Activated T-helper 2 cell treated with anti-CD3 and anti-CD28 coated beads, Interferon-gamma antibody, Interleukin-2, Interleukin-4, amounts not matched to agents 10 μg/mL and 5 μg/mL and 100 μg/mL, durations not matched to agents 14 hours and 24 hours and 36 hours (primary cell): ENCODE measurements around the gene SYTL3. TPM values are rescaled to one million over a fixed set of nuclear protein-coding genes. Genes with fewer than 3 reads are reported as not detected.
A peak's percentile ranks its signal among the peaks of the same experiment; 100 is the strongest.

Experiments
- DNase-seq: peaks from one replicate; pipeline ENCODE4 v3.0.0; 2021; ENCODE audit warnings: low spot score
- H3K27ac Mint-ChIP-seq: one replicate; pipeline ENCODE4 v1.8.0; 2021; ENCODE audit warnings: mixed read lengths
- H3K27me3 Mint-ChIP-seq: one replicate; pipeline ENCODE4 v1.8.0; 2021; ENCODE audit warnings: low read depth, mixed read lengths
- H3K36me3 Mint-ChIP-seq: one replicate; pipeline ENCODE4 v1.8.0; 2021; ENCODE audit warnings: low read depth, mixed read lengths
- H3K4me1 Mint-ChIP-seq: one replicate; pipeline ENCODE4 v1.8.0; 2021; ENCODE audit warnings: low read depth, mixed read lengths
- H3K4me3 Mint-ChIP-seq: one replicate; pipeline ENCODE4 v1.8.0; 2021; ENCODE audit warnings: low read depth, mild to moderate bottlenecking, moderate library complexity, mixed read lengths
- H3K9me3 Mint-ChIP-seq: one replicate; pipeline ENCODE4 v1.8.0; 2021; ENCODE audit warnings: mixed read lengths
- intact Hi-C: fragments of 100-400 bp; cut with micrococcal nuclease; formaldehyde crosslinking; loops from one replicate; pipeline ENCODE4 v1.15.1; 2023
- total RNA-seq: library from RNA; stranded (reverse); gene quantifications from 2 replicates; pipeline ENCODE4 v1.2.3, GENCODE V29; 2022

The SYTL3 gene
- total RNA-seq, 1 donor from 2014 or later = 232 TPM

DNA sequence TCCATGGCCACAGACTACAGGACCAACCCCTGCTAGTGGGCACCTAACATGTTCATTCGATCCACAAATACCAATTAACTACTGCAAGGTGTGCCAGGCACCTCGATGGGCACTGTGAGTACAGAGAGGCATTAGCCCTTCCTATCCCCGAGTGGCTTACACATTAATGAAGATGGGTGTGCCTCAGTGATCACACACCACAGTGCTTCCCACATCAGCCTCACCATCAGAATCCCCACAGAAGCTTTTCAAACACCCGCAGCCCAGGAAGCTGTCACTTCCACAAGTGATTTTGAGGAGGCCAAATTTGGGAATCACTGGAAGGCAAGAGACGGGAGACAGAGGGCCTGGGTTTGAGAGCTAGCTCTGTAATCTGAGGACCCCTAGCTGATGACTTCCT is 145.7 kb downstream of the SYTL3 start:
- Mint-ChIP-seq H3K27ac (no peak overlapping the region), H3K4me1 (peaks cover 77% of the 10 kb centered on the region)

DNA sequence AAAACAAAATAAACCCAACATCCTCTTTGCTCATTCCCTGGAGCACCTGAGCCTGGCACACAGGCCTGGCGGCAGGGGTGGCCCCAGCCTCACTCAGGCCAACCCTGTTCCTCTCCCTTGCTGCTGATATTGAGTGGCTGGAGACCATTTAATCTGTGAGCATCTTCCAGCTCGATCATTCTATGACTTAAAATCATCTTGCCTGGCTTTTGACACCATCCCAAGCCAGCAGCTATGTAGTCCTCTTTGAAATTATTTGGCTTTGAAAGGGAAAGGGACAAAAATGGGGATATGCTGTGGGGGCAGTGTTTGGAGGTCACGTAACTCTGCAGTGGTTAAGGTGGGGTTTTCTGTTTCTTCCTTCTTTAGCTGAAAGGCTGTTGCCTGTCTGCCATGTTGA is 146.5 kb downstream of the SYTL3 start:
- Mint-ChIP-seq H3K36me3 (peaks cover 50% of the 10 kb centered on the region), H3K4me3 (no peak overlapping the region), H3K9me3 (no peaks in the 10 kb centered on the region), H3K4me1 (peaks cover 69% of the 10 kb centered on the region), H3K27me3 (no peaks in the 10 kb centered on the region), H3K27ac (peak overlapping the region; percentile 21)
- DNase-seq = no peak
- intact Hi-C loops = loop anchor here (10.0 kb wide), 2 partner anchors 338 to 668 kb away; no protein-coding TSS in a partner anchor

More for the DNA sequence above, 145.7 kb downstream of the SYTL3 start:
- H3K9me3 Mint-ChIP-seq = no peaks in the 10 kb centered on the region
- H3K4me3 Mint-ChIP-seq = no peak overlapping the region
- DNase-seq = no peak
- intact Hi-C loops = loop anchor here (10.0 kb wide), 2 partner anchors 339 to 669 kb away; no protein-coding TSS in a partner anchor
- no peaks in the 10 kb centered on the region for H3K27me3 Mint-ChIP-seq
- H3K36me3 Mint-ChIP-seq = peaks cover 53% of the 10 kb centered on the region

- H3K36me3 Mint-ChIP-seq = peaks cover 55% of the 10 kb centered on the region
- H3K4me1 Mint-ChIP-seq = peaks cover 71% of the 10 kb centered on the region
- no peak for DNase-seq
- intact Hi-C loops = loop anchor here (10.0 kb wide), 2 partner anchors 337 to 667 kb away; no protein-coding TSS in a partner anchor
- H3K27me3 Mint-ChIP-seq = no peaks in the 10 kb centered on the region
- H3K27ac Mint-ChIP-seq = peak overlapping the region; percentile 52
- no peak overlapping the region for H3K4me3 Mint-ChIP-seq
- no peaks in the 10 kb centered on the region for H3K9me3 Mint-ChIP-seq
These were observed 147.8 kb downstream of the SYTL3 start for GRCh38 chr6:158797331-158798310.

DNA sequence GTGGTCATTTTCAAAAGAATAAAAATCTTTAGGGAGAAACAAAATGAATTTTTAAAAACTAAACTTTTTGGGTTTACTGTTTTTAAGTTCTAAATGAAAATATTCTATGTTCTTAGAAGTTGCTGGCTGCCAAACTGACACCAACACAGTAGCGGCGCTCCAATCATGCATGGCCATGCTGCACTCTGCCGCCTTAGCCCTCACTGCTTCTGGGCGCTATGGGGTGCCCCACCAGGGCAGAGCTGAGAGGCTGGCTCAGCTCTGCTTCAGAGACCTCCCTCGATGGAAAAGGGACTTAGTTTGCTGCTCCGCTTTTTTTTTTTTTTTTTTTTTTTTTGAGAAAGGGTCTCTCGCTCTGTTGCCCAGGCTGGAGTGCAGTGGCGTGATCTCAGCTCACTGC is 148.5 kb downstream of the SYTL3 start:
- Mint-ChIP-seq H3K4me3 (no peak overlapping the region), H3K9me3 (no peaks in the 10 kb centered on the region), H3K27ac (no peak overlapping the region), H3K4me1 (peaks cover 70% of the 10 kb centered on the region), H3K36me3 (peaks cover 55% of the 10 kb centered on the region), H3K27me3 (no peaks in the 10 kb centered on the region)
- intact Hi-C loops = loop anchor here (10.0 kb wide), 2 partner anchors 336 to 666 kb away; no protein-coding TSS in a partner anchor
- DNase-seq = no peak

- Mint-ChIP-seq H3K36me3 (peaks cover 56% of the 10 kb centered on the region), H3K27me3 (no peaks in the 10 kb centered on the region), H3K4me1 (peaks cover 70% of the 10 kb centered on the region), H3K4me3 (no peak overlapping the region), H3K27ac (peak overlapping the region; percentile 56), H3K9me3 (no peaks in the 10 kb centered on the region)
- DNase-seq = no peak
- intact Hi-C loops = loop anchor here (10.0 kb wide), 2 partner anchors 336 to 666 kb away; no protein-coding TSS in a partner anchor
These were observed 149.4 kb downstream of the SYTL3 start for GRCh38 chr6:158799051-158799792.

GRCh38 chr6:158801655-158802294 is 151.9 kb downstream of the SYTL3 start:
- H3K4me3 Mint-ChIP-seq = no peak overlapping the region
- no peaks in the 10 kb centered on the region for H3K9me3 Mint-ChIP-seq
- H3K36me3 Mint-ChIP-seq = peaks cover 59% of the 10 kb centered on the region
- H3K27me3 Mint-ChIP-seq = no peaks in the 10 kb centered on the region
- no peak for DNase-seq
- peaks cover 72% of the 10 kb centered on the region for H3K4me1 Mint-ChIP-seq
- H3K27ac Mint-ChIP-seq = no peak overlapping the region
- intact Hi-C loops = loop anchor here (2.0 kb wide), 1 partner anchor 15 kb away; no protein-coding TSS in a partner anchor

DNA sequence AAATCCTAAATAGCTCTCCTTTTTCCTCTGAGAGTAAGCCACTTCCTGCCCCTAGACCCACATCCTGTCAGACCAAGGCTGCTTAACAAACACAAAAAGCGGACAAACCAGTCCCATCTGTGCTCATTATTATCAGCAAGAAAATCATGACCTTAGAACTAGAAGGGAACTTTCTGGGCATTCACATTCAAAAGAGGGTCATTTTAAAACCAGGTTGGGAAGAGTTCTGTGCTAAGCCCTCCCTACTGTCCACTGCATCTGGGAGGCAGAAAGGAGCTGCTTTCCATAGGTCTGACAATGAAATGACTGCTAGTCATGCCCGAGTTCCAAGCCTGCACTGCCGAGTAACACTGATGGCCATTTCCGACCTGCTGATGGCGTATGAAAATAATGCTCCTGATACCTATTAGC is 153.9 kb downstream of the SYTL3 start:
- no peaks in the 10 kb centered on the region for H3K9me3 Mint-ChIP-seq
- no peaks in the 10 kb centered on the region for H3K27me3 Mint-ChIP-seq
- peak overlapping the region; percentile 48 for H3K4me3 Mint-ChIP-seq
- peaks cover 65% of the 10 kb centered on the region for H3K36me3 Mint-ChIP-seq
- DNase-seq = peak; percentile 41
- intact Hi-C loops = loop anchor here (1.0 to 2.0 kb wide), 2 partner anchors 9 to 13 kb away; no protein-coding TSS in a partner anchor
- H3K4me1 Mint-ChIP-seq = peaks cover 75% of the 10 kb centered on the region
- peak overlapping the region; percentile 65 for H3K27ac Mint-ChIP-seq

DNA sequence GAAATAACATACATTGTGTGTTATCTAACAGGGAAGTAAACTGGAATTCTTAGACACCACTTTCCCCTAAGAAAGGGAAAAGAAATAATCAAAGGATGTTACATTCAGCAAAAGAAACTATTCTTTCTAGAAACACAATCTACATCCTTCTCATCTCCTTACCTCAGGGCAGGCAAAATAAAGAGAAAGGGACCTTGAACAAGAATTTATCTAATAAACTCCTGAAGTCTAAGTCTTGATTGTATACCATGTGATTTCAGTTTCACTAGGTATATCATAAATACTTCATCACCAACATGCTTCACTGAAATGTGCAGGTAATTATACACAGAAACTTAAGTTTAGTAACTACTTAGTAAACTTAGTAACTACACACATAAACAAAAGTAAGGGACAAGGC is 154.4 kb downstream of the SYTL3 start:
- H3K4me3 Mint-ChIP-seq = peak overlapping the region; percentile 48
- peak overlapping the region; percentile 65 for H3K27ac Mint-ChIP-seq
- H3K9me3 Mint-ChIP-seq = no peaks in the 10 kb centered on the region
- no peak for DNase-seq
- H3K27me3 Mint-ChIP-seq = no peaks in the 10 kb centered on the region
- peaks cover 66% of the 10 kb centered on the region for H3K36me3 Mint-ChIP-seq
- peaks cover 75% of the 10 kb centered on the region for H3K4me1 Mint-ChIP-seq
- intact Hi-C loops = loop anchor here (1.0 kb wide), 1 partner anchor 8 kb away; no protein-coding TSS in a partner anchor

- Mint-ChIP-seq H3K27me3 (no peaks in the 10 kb centered on the region), H3K4me3 (no peak overlapping the region), H3K4me1 (peaks cover 78% of the 10 kb centered on the region), H3K27ac (peak overlapping the region; percentile 20), H3K36me3 (peaks cover 75% of the 10 kb centered on the region), H3K9me3 (no peaks in the 10 kb centered on the region)
- DNase-seq = no peak
- intact Hi-C loops = no loop called here
These were observed 156.0 kb downstream of the SYTL3 start for GRCh38 chr6:158805698-158806377.

- Mint-ChIP-seq H3K9me3 (no peaks in the 10 kb centered on the region), H3K36me3 (peaks cover 88% of the 10 kb centered on the region), H3K27ac (no peak overlapping the region), H3K4me1 (peaks cover 76% of the 10 kb centered on the region), H3K27me3 (no peaks in the 10 kb centered on the region), H3K4me3 (no peak overlapping the region)
- no peak for DNase-seq
- intact Hi-C loops = no loop called here
These were observed 157.9 kb downstream of the SYTL3 start for GRCh38 chr6:158807515-158808441.

GRCh38 chr6:158808442-158808833 is 158.6 kb downstream of the SYTL3 start:
- H3K4me1 Mint-ChIP-seq = peaks cover 81% of the 10 kb centered on the region
- intact Hi-C loops = no loop called here
- H3K27ac Mint-ChIP-seq = peak overlapping the region; percentile 18
- H3K27me3 Mint-ChIP-seq = no peaks in the 10 kb centered on the region
- DNase-seq = no peak
- H3K36me3 Mint-ChIP-seq = peaks cover 92% of the 10 kb centered on the region
- no peaks in the 10 kb centered on the region for H3K9me3 Mint-ChIP-seq
- H3K4me3 Mint-ChIP-seq = no peak overlapping the region
